VCaP (cell line): ENCODE results near the gene ADAMTSL2.

ENCODE experiments used
- H3K27ac ChIP-seq: fragments of 450-650 bp; 2 replicates; pipeline ENCODE4 v1.5.1; 2017
- CTCF ChIP-seq: fragments of 450-650 bp; conservative IDR thresholded peaks from 2 replicates; pipeline ENCODE4 v1.5.1; 2017; ENCODE audit warnings: mild to moderate bottlenecking, moderate library complexity

Gene ADAMTSL2

GRCh38 chr9:133521122-133522072, 13.1 kb upstream of the ADAMTSL2 start:
- no peak overlapping the region for H3K27ac ChIP-seq

GRCh38 chr9:133522073-133522910, 12.2 kb upstream of the ADAMTSL2 start:
- H3K27ac ChIP-seq = no peak overlapping the region
- no peak for TF ChIP-seq CTCF

More at GRCh38 chr9:133521122-133522072, 13.1 kb upstream of the ADAMTSL2 start:
- no peak for TF ChIP-seq CTCF

GRCh38 chr9:133523106-133523505, 11.4 kb upstream of the ADAMTSL2 start:
- no peak overlapping the region for H3K27ac ChIP-seq
- no peak for TF ChIP-seq CTCF

GRCh38 chr9:133524146-133524545, 10.4 kb upstream of the ADAMTSL2 start:
- H3K27ac ChIP-seq = no peak overlapping the region
- no peak for TF ChIP-seq CTCF

GRCh38 chr9:133524679-133525228, 9.8 kb upstream of the ADAMTSL2 start, which contains the start of gene MYMK:
MYMK (minus strand) TSS chr9:133524959; CDS start chr9:133524844, 115 bp downstream.
- no peak within 1 kb of the TSS for H3K27ac ChIP-seq
- no peak for TF ChIP-seq CTCF

- H3K27ac ChIP-seq = no peak overlapping the region
- no peak for TF ChIP-seq CTCF
Observed at GRCh38 chr9:133525677-133526076, 8.8 kb upstream of the ADAMTSL2 start.

- TF ChIP-seq CTCF = no peak
- no peak overlapping the region for H3K27ac ChIP-seq
Observed at GRCh38 chr9:133526721-133527321, 7.7 kb upstream of the ADAMTSL2 start.
